ENCODE measurements around the gene RPS6KA2.

Gene RPS6KA2

GRCh38 chr6:166478782-166479592 lies 148.1 kb downstream of the RPS6KA2 start:
- FAIRE-seq, result no peak

DNA sequence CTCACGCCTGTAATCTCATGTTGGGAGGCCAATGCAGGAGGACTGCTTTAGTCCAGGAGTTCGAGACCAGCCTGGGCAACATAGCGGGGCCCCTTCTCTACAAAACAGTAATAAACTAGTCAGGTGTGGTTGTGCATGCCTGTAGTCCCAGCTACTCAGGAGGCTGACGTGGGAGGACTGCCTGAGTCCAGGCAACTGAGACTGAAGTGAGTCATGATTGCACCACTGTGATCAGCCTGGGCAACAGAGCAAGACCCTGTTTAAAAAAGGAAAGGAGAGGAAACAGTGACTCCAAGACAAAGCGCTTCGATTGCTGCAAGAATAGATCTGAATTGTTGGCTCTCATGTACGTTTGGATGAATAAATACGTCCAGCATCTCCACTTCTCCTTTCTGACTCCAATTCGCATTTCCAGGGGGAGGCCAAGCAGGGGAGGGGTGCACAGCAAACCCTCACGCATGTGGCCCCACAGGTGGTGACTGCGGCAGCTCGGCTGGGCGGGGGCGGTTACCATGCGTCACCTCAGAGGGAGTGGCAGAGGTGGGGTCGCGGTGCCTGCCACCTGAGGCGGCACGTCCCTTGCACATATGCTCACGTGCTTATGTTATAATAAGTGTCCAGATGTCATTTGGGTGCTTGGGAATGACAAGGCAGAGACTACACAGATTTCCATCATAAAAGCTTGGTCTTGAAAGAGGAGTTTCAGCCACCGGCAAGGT lies 149.2 kb downstream of the RPS6KA2 start:
- FAIRE-seq, result no peak

GRCh38 chr6:166476634-166477215 lies 150.3 kb downstream of the RPS6KA2 start:
- FAIRE-seq, result no peak

- no peak for FAIRE-seq
Measured at GRCh38 chr6:166476061-166476591, 150.9 kb downstream of the RPS6KA2 start.

- FAIRE-seq, result no peak
Measured at GRCh38 chr6:166474721-166475565, 152.1 kb downstream of the RPS6KA2 start.

- no peak for FAIRE-seq
Measured at GRCh38 chr6:166473886-166474571, 153.0 kb downstream of the RPS6KA2 start.

GRCh38 chr6:166472636-166473035 lies 154.4 kb downstream of the RPS6KA2 start:
- no peak for FAIRE-seq

DNA sequence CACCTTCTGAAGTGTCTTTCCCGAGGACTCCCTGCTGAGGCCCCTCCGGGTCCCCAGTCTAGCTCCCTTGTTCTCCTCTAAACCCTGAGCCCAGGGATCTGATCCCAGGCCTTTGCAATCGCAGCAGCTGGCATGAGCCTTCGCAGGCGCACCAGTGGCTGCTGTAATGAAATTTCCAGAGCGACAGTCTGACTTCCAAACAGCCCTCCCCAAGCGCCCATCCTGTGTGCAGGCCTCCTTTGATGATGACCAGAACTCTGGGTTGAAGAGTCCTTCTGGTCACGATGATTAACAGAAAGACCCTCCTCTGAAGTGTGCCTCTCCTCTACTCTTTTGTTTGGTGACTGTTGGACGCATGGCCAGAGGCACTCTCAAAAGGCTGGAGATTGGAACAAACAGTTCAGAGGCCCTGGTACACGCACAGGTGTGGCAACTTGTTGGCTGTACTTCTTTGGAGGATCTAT lies 155.2 kb downstream of the RPS6KA2 start:
- no peak for FAIRE-seq

- no peak for FAIRE-seq
Measured at GRCh38 chr6:166470863-166471410, 156.1 kb downstream of the RPS6KA2 start.

DNA sequence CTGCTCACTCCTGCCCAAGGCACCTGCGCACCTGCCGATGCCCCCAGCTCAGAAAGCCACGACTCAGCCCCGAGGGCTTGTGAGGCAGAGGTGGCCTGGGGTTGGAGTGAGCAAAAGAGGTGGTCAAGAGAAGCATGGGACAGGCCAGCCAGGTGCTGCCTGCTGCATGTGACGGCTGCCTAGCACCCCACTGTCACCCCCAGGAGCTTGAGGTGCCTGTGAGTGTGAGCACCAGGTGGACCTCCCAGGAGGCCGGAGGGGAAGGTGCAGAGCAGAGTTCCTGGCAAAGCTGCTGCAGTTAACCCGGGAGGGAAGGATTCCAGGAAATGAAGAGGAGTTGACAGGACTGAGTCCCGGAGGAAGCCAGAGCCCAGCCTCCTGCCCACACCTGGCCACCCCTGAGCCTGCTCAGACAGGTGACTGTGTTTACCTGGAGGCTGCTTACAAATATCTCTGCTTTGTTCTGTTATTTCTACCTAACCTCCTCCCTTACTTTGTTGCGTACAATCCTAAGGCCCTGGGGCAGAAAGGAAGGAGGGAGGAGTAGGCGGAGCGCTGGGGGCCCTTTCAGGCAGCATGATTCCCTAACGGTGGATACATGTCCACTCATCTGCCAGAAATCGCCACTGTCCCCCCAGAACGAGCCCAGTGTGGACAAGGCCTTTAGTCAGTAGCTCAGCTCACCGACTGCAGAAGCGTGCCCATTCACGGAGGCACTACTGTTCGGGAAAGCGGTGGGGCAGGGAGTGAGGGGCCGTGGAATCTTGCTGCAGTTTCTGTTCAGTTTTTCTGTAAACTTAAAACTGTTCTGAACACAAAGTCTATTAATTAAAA lies 156.8 kb downstream of the RPS6KA2 start:
- no peak for FAIRE-seq

DNA sequence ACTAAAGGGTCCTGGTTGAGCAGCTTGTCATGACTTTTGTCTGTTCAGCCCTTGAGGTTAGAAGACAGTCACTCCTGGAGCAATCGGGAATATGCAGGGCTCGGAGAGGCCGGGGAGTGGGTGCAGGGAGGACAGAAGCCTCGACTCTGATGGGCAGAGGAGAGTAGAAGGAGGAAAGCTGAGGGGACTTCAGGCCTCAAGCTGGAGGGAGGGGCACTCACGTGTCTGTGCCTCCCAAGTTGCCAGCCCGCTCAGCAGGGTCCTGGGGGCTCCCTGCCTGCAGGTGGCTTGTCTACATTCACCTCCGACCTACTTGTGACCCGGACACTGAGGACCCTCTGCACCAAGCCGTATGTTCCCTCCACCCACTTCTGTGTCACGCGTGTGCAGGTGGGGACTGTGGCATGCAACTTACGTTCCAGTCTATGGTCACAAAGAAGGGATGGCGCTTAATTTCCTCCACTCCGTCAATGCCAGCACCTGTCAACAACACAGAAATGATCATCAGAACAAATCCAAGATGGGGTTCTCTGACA lies 157.6 kb downstream of the RPS6KA2 start:
- FAIRE-seq, result no peak

DNA sequence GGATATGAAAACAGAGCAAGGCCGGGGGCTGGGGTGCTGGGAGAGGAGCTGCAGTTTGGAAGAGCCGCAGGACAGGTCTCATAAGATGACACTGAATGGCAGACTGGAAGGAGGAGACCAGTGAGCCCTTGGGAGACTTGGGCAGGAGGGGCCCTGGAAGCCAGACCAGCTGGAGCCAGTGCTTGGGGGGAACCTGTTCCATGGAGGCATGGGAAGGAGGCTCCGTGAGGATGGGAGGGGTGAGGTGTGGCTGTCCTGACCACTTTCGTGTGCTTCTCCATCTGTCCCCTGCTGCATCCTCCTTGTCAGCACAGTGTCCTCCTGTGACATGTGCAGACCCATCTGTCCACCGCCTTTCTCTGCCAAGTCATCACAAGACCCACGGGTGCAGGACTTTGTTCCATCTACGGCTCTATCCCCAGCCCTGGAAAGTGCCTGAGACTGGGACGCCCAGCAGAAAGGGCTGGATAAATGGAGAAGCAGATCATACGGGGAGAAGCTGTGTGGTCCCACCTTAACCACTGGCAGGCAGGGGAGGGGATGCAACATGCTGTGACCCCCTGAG lies 159.5 kb downstream of the RPS6KA2 start:
- FAIRE-seq, result no peak

DNA sequence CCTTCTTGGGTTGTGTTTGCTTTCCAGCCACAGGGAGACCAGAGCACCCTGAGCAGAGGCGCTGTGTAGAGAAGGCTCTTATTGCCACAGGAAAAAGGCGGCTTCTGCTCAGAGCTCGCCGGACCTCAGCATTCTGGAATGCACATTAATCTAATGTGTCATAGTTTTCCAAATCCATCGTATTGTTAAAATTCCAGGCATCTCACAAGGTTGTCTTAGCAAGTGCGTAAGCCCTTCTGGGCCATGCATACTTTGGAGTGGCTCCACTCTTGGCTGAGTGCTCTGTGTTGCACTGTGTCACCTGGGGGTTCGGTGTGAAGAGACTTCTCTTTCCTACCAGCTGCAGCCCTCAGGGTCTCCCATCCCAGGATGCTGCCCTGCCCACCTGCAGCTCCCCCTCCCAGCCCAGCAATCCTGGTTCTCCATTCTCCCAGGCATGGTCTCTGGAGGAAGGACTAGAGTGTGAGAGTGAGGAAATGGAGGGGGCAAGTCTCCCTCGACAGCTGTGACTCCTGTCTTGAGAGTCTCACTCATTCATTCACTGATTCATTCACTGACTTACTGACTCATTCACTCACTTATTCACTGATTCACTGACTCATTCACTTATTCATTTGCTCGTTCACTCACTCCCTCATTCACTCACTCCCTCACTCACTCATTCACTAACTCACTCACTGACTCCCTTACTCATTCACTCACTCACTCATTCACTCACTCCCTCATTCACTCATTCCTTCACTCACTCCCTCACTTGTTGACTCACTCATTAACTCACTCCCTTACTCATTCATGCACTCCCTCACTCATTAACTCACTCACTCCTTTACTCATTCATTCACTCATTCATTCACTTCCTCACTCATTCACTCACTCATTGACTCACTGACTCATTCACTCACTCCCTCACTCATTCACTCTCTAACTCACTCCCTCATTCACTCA lies 160.6 kb downstream of the RPS6KA2 start:
- FAIRE-seq, result no peak

- FAIRE-seq, result no peak
Measured at GRCh38 chr6:166465671-166466087, 161.4 kb downstream of the RPS6KA2 start.

GRCh38 chr6:166465003-166465399 lies 162.1 kb downstream of the RPS6KA2 start:
- no peak for FAIRE-seq

DNA sequence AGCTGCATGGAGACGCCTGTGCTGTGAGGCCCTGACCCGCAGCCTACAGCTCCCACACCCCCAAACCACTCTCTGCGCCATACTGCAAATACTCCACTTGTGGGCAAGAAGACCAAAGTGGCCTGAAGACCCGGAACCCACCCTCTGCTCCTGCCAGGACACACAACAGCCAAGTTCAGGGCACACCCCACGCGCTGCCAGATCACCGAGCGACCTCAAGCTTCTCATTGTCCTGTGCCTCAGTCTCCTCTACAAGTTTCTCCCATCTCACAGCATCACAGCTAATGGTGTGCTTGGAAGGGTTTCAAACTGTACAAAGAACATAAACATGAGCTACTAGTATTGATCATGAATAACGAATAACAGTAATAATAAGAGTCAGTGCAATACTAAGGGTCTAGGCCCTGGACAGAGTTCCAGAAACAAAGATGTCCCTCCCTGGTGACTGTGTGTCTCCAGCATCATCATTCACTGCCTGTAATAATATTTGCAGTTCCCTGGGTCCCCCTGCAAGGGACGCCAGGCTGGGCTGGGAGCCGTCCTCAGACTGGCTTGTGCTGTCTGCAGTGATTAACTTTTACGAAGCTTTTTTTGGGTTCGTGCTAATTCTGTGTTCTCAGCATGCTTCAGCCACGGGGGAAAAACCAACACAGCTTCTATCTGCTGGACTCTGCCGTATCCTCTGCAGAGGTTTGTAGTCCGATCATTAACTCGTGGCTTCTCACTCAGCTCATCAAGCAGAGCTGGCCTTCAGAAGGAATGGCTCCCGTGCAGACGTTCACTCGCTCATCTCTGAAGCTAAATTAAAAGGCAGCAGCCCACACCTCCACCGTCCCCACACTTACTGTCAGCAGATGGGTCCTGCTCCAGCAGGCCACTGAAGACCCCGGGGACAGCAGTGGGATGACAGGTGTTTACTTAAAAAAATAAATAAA lies 162.7 kb downstream of the RPS6KA2 start:
- no peak for FAIRE-seq

- no peak for FAIRE-seq
Measured at GRCh38 chr6:166463359-166464067, 163.5 kb downstream of the RPS6KA2 start.

All from islet of Langerhans (tissue), 1 donor.